ENCODE measurements around the gene RTN4RL2.
"Not testable (repeated sequence)": the region's sequence is repeated elsewhere in the genome, so short reads cannot be mapped to it uniquely, and the experiment has no call there.

The RTN4RL2 gene

GRCh38 chr11:57432714-57433163 is 27.6 kb upstream of the RTN4RL2 start:
- no peak for DNase-seq (ENCODE audit: low read depth in 2 of 2)

- no peak for DNase-seq (ENCODE audit: low read depth in 2 of 2)
Observed at GRCh38 chr11:57434640-57435546, 25.4 kb upstream of the RTN4RL2 start.

GRCh38 chr11:57436031-57436430 is 24.3 kb upstream of the RTN4RL2 start:
- DNase-seq (ENCODE audit: low read depth in 2 of 2), result no peak

GRCh38 chr11:57438345-57439285 is 21.7 kb upstream of the RTN4RL2 start:
- no peak for DNase-seq (ENCODE audit: low read depth in 2 of 2)

GRCh38 chr11:57439786-57440185 is 20.5 kb upstream of the RTN4RL2 start:
- no peak for DNase-seq (ENCODE audit: low read depth in 2 of 2)

- DNase-seq (ENCODE audit: low read depth in 2 of 2), result no peak
Observed at GRCh38 chr11:57440744-57441414, 19.4 kb upstream of the RTN4RL2 start.

- no peak for DNase-seq (ENCODE audit: low read depth in 2 of 2)
Observed at GRCh38 chr11:57444362-57445121, 15.8 kb upstream of the RTN4RL2 start.

GRCh38 chr11:57445122-57445394 is 15.3 kb upstream of the RTN4RL2 start:
- DNase-seq (ENCODE audit: low read depth in 2 of 2), result not testable (repeated sequence)

GRCh38 chr11:57446055-57446454 is 14.3 kb upstream of the RTN4RL2 start:
- no peak for DNase-seq (ENCODE audit: low read depth in 2 of 2)

GRCh38 chr11:57453543-57454177 is 6.7 kb upstream of the RTN4RL2 start:
- no peak for DNase-seq (ENCODE audit: low read depth in 2 of 2)

- DNase-seq (ENCODE audit: low read depth in 2 of 2), result peak; percentile 48 to 72
Observed at GRCh38 chr11:57456960-57457642, 3.2 kb upstream of the RTN4RL2 start.

- no peak for DNase-seq (ENCODE audit: low read depth in 2 of 2)
Observed at GRCh38 chr11:57457643-57458023, 2.7 kb upstream of the RTN4RL2 start.

- DNase-seq (ENCODE audit: low read depth in 2 of 2), result no peak
Observed at GRCh38 chr11:57458060-57458409, 2.3 kb upstream of the RTN4RL2 start.

- DNase-seq (ENCODE audit: low read depth in 2 of 2), result no peak
Observed at GRCh38 chr11:57458410-57459163, 1.7 kb upstream of the RTN4RL2 start.

GRCh38 chr11:57459164-57460021 is 935 bp upstream of the RTN4RL2 start:
- no peak for DNase-seq (ENCODE audit: low read depth in 2 of 2)

GRCh38 chr11:57460758-57461749 is 726 bp downstream of the RTN4RL2 start:
- no peak for DNase-seq (ENCODE audit: low read depth in 2 of 2)

- DNase-seq (ENCODE audit: low read depth in 2 of 2), result no peak
Observed at GRCh38 chr11:57461841-57462489, 1.6 kb downstream of the RTN4RL2 start.

Data from stimulated activated CD4-positive, alpha-beta T cell treated with anti-CD3 and anti-CD28 coated beads, Interleukin-12 subunit alpha, Interleukin-12 subunit beta, amount 100 ng/mL, for 24 hours (primary cell).